Loucy (cell line): Measurements from ENCODE around the gene SYNGR2.
A peak's percentile ranks its signal among the peaks of the same experiment; 100 is the strongest.

ENCODE experiments used
- H2AFZ ChIP-seq: fragments of 200-600 bp; sonication (generic); 2 replicates; pipeline ENCODE4 v1.6.0; 2016; ENCODE audit warnings: antibody characterized with exemption, mild to moderate bottlenecking, low read length, moderate library complexity
- H3F3A ChIP-seq: fragments of 200-600 bp; 2 replicates; pipeline ENCODE4 v1.6.0; 2016; ENCODE audit warnings: antibody characterized with exemption, low read depth, mild to moderate bottlenecking
- H3K27me3 ChIP-seq: fragments of 200-600 bp; sonication (generic); 2 replicates; pipeline ENCODE4 v1.6.1; 2014; ENCODE audit warnings: low read length, mild to moderate bottlenecking; ENCODE audit not compliant: insufficient read depth, poor library complexity, severe bottlenecking
- H3K36me3 ChIP-seq: fragments of 200-600 bp; sonication (generic); 2 replicates; pipeline ENCODE4 v1.6.1; 2016; ENCODE audit warnings: low read length; ENCODE audit not compliant: insufficient read depth
- H3K4me1 ChIP-seq: fragments of 200-600 bp; sonication (generic); 2 replicates; pipeline ENCODE4 v1.5.1; 2014; ENCODE audit warnings: low read length, mild to moderate bottlenecking; ENCODE audit not compliant: insufficient read depth, poor library complexity, severe bottlenecking
- H3K4me2 ChIP-seq: fragments of 200-600 bp; sonication (generic); 2 replicates; pipeline ENCODE4 v1.6.0; 2014; ENCODE audit warnings: antibody characterized with exemption, low read length, low read depth, mild to moderate bottlenecking; ENCODE audit not compliant: poor library complexity, severe bottlenecking
- H3K4me3 ChIP-seq: fragments of 200-600 bp; sonication (generic); 2 replicates; pipeline ENCODE4 v1.5.1; 2014; ENCODE audit warnings: low read length, mild to moderate bottlenecking, mixed read lengths; ENCODE audit not compliant: poor library complexity, severe bottlenecking
- H3K79me2 ChIP-seq: fragments of 200-600 bp; sonication (generic); 2 replicates; pipeline ENCODE4 v1.6.1; 2014; ENCODE audit warnings: low read length; ENCODE audit not compliant: insufficient read depth
- H3K9ac ChIP-seq: fragments of 200-600 bp; sonication (generic); 2 replicates; pipeline ENCODE4 v1.6.0; 2014; ENCODE audit warnings: mild to moderate bottlenecking, low read depth, low read length, moderate library complexity; ENCODE audit not compliant: poor library complexity, severe bottlenecking
- H3K9me2 ChIP-seq: fragments of 200-600 bp; sonication (generic); replicated peaks from 2 replicates; pipeline ENCODE4 v1.6.1; 2016; ENCODE audit warnings: low read depth, low read length, mixed read lengths
- H3K9me3 ChIP-seq: fragments of 200-600 bp; sonication (generic); 2 replicates; pipeline ENCODE4 v1.6.1; 2014; ENCODE audit warnings: mild to moderate bottlenecking, antibody characterized with exemption, low read length, low read depth; ENCODE audit not compliant: insufficient read depth
- H4K20me1 ChIP-seq: fragments of 200-600 bp; sonication (generic); 2 replicates; pipeline ENCODE4 v1.6.0; 2014; ENCODE audit warnings: antibody characterized with exemption, low read length, mild to moderate bottlenecking; ENCODE audit not compliant: insufficient read depth, poor library complexity, severe bottlenecking
- CTCF ChIP-seq: fragments of 200-600 bp; sonication (generic); conservative IDR thresholded peaks from 2 replicates; pipeline ENCODE4 v1.5.1; 2014; ENCODE audit warnings: mild to moderate bottlenecking, antibody characterized with exemption, low read length
- EZH2phosphoT487 ChIP-seq: fragments of 200-600 bp; IDR thresholded peaks from 2 replicates; pipeline ENCODE4 v1.6.1; 2018; ENCODE audit warnings: antibody characterized with exemption, mild to moderate bottlenecking, moderate library complexity, borderline replicate concordance

Gene SYNGR2

GRCh38 chr17:78182504-78182903, 14.1 kb downstream of the SYNGR2 start:
- H3K4me3 ChIP-seq: no peak overlapping the region
- no peaks in the 10 kb centered on the region for H3K9me3 ChIP-seq
- no peaks in the 10 kb centered on the region for H3K9me2 ChIP-seq
- peaks cover 6% of the 10 kb centered on the region for H4K20me1 ChIP-seq
- H3K27me3 ChIP-seq: no peaks in the 10 kb centered on the region
- peaks cover 35% of the 10 kb centered on the region for H3K79me2 ChIP-seq
- no peak overlapping the region for H3K9ac ChIP-seq
- H3K4me2 ChIP-seq: no peak overlapping the region
- H2AFZ ChIP-seq: no peak overlapping the region
- no peaks in the 10 kb centered on the region for H3F3A ChIP-seq
- peaks cover 24% of the 10 kb centered on the region for H3K4me1 ChIP-seq
- peaks cover 27% of the 10 kb centered on the region; the same call in 1 of the 2 replicates for H3K36me3 ChIP-seq
- TF ChIP-seq CTCF: no peak
- TF ChIP-seq EZH2phosphoT487: no peak

GRCh38 chr17:78183916-78184315, 15.5 kb downstream of the SYNGR2 start:
- peak overlapping the region; percentile 11 for H3K4me3 ChIP-seq
- peaks cover 6% of the 10 kb centered on the region for H4K20me1 ChIP-seq
- H3K9me2 ChIP-seq: no peaks in the 10 kb centered on the region
- H2AFZ ChIP-seq: no peak overlapping the region
- H3K36me3 ChIP-seq: peaks cover 19% of the 10 kb centered on the region; the same call in 1 of the 2 replicates
- no peaks in the 10 kb centered on the region for H3K9me3 ChIP-seq
- H3K4me2 ChIP-seq: peak overlapping the region; percentile 75
- no peaks in the 10 kb centered on the region for H3K27me3 ChIP-seq
- H3K79me2 ChIP-seq: peaks cover 49% of the 10 kb centered on the region
- no peaks in the 10 kb centered on the region for H3F3A ChIP-seq
- peaks cover 29% of the 10 kb centered on the region for H3K4me1 ChIP-seq
- TF ChIP-seq CTCF: no peak
- no peak for TF ChIP-seq EZH2phosphoT487
- no peak overlapping the region for H3K9ac ChIP-seq

GRCh38 chr17:78184351-78184750, 16.0 kb downstream of the SYNGR2 start:
- Histone ChIP-seq H3K4me3 (peak overlapping the region; percentile 11), H3F3A (no peaks in the 10 kb centered on the region), H3K9ac (no peak overlapping the region), H3K79me2 (peaks cover 53% of the 10 kb centered on the region), H3K4me2 (peak overlapping the region; percentile 75), H3K36me3 (peaks cover 16% of the 10 kb centered on the region; the same call in 1 of the 2 replicates), H2AFZ (no peak overlapping the region), H3K9me3 (no peaks in the 10 kb centered on the region), H3K27me3 (no peaks in the 10 kb centered on the region), H4K20me1 (peaks cover 6% of the 10 kb centered on the region), H3K9me2 (no peaks in the 10 kb centered on the region), H3K4me1 (peaks cover 29% of the 10 kb centered on the region)
- no peak for TF ChIP-seq CTCF
- TF ChIP-seq EZH2phosphoT487: no peak
